GM18511 (cell line): ENCODE results near the gene ZSCAN1.

Experiments used
- ATAC-seq: cut with Tn5 transposase; IDR thresholded peaks from one replicate; pipeline ENCODE4 v1.9.1; 2021; ENCODE audit warnings: mild to moderate bottlenecking, moderate library complexity; ENCODE audit not compliant: unreplicated experiment

Gene ZSCAN1

DNA sequence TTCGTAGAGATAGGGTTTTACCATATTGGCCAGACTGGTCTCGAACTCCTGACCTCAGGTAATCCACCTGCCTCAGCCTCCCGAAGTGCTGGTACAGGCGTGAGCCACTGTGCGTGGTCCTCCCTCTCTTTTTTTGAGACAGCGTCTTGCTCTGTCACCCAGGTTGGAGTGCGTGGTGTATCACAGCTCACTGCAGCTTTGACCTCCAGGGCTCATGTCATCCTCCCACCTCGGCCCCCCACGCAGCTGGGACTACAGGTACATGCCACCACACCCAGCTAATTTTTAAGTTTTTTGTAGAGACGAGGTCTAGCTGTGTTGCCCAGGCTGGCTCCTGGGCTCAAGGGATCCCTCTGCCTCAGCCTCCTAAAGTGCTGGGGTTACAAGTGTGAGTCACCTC lies 46.0 kb downstream of the ZSCAN1 start:
- ATAC-seq: no peak

DNA sequence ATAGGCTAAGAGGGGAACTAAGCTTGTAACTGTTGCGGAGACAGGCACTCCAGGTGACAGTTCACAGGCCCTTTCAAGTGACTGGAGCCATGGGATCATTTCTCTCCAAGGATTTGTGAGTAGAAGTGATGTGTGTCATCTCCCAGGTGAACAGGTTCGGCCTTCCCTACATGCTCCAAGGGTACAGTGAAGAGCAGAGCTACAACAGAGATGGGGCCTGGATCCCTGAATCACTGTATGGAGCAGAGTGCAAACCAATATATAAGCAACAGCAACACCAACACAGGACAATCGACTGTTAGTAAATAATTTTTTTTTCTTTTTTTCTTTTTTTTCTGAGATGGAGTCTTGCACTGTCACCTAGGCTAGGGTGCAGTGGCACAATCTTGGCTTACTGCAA lies 49.2 kb downstream of the ZSCAN1 start:
- ATAC-seq: no peak

DNA sequence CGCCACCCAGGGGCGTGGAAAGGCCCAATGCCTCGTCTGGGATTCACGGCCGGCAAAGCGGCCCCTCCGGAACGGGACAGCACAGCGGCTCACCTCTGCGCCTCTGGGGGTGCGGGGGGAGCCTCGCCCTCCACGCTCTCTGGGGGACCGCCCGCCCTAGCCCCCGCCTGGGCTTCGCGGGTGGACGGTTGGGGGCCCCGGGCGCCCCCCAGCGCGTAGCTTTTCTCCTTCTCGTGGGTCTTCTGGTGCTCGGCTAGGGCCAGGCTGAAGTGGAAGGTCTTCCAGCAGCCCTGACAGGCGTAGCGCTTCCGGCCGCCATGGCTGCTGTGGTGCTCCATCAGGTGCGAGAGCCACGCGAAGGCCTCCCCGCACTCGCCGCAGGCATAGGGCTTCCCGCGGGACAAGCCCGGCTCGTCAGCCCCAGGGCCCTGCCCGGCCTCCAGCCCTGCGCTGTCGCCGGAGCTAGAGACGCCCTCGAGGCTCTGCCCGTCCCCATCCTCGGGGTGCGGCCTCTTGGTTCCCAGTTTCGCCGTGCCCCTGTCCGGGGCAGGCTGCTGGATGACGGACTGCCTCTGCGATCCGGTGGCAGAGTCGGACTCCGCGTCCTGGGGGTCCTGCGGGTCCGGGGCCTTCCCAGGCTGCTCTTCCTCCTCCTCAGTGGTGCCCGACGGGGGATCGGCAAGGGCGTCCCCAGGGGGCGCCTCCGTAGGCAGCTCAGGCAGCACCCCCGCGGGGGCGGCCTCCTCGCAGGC lies 50.9 kb downstream of the ZSCAN1 start:
- no peak for ATAC-seq

DNA sequence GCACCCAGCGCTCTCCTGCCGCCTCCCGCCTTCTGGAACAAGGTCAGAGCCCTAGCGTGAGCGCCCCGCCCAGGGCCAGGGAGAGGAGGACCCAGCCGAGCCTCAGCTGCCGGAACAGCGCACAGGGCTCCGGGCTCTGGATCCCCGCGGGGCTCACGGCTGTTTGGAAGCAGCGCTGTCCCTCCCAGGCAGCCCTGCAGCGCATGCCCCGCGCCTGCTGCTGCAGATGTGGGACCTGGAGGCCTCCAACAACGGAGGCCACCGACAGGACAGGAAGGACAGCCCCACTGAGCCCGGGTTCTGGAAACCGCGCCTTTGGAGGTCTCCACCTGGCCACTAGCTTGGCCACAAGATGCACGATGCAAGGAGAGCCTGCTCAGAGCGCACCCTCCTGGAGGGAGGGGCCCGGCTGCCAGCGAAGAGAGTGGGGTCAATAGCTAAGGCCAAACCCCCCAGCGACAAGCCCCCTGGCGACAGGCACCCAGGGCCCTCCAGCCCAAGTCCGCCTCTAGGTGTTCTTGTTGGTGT lies 51.6 kb downstream of the ZSCAN1 start:
- ATAC-seq: no peak

DNA sequence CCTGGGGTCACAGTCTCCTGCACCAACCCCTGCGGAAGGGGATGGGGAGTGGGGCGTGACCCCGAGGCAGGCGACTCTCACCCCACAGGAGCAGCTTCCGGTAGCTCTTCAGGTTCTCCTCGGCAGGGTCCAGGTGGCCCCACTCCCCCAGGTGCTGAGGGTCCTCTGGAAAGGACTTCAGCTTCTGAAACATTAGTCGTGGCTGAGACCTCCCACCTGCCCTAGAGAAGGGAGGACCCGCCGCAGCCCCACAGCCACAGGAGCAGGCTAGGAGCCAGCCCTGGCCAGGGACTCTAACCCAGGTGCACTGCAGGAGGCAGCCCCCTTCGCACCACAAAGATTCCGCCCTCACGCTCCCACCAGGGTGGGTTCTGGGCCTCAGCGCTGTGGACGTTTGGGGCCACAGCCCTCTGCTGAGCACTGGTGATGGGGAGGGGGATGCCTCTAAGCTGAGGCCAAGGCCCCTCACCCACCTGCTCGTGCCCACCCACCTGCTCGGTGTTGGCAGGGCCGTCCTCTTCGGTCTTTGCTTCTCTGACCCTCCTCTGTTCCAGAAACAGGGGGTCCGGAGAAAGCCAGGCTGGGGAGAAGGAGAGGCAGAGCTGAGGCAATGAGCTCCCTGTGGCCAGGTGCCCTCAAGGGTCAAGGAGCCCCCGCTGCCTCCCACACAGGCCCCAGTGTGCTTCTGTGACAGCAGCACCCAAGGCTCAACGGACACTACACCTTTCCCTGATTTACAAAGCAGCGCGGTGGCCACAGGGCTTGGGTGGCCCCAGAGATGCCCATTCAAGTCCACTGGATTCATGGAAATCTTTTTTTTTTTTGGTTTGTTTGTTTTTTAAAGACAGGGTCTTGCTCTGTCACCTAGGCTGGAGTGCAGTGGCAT lies 53.2 kb downstream of the ZSCAN1 start:
- no peak for ATAC-seq

DNA sequence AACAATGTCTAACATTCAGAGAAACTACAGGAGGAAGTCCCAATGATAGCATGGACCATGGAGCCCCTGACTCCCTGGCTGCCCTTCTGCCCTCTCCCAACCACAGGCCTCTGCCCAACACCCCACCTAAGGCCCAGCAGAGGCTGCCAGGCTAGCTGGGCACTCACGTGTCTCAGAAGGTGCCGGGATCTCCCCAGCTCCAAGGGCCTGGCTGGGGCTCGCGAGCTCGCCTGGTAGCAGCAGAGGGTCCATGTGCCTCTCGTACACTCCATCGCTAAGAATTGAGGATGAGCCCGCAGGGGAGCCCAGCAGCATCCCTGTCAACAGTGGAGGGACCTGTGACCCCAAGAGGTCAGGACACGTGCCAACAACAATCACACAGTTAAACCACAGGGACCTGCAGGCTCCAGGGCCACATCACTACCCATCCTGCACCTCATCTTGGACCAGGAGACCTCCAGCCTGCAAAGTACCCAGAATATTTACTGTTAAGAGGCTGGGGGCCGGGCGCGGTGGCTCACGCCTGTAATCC lies 54.8 kb downstream of the ZSCAN1 start:
- ATAC-seq: no peak

DNA sequence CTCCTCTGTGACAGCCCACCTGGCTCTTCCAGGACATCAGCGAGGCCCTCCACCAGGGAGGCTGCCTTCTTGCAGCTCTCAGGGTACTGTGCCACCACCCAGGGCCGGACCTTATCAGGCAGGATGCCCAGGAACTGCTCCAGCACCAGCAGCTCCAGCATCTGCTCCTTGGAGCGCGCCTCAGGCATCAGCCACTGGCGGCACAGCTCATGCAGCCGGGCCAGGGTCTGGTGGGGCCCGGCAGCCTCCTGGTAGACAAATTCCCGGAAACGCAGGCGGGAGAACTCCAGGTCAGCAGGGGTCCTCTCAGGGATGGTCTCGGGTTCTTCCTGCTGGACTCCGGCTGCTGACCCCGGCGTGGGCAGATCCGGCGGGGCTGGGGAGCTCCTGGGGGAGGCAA lies 56.0 kb downstream of the ZSCAN1 start:
- no peak for ATAC-seq

DNA sequence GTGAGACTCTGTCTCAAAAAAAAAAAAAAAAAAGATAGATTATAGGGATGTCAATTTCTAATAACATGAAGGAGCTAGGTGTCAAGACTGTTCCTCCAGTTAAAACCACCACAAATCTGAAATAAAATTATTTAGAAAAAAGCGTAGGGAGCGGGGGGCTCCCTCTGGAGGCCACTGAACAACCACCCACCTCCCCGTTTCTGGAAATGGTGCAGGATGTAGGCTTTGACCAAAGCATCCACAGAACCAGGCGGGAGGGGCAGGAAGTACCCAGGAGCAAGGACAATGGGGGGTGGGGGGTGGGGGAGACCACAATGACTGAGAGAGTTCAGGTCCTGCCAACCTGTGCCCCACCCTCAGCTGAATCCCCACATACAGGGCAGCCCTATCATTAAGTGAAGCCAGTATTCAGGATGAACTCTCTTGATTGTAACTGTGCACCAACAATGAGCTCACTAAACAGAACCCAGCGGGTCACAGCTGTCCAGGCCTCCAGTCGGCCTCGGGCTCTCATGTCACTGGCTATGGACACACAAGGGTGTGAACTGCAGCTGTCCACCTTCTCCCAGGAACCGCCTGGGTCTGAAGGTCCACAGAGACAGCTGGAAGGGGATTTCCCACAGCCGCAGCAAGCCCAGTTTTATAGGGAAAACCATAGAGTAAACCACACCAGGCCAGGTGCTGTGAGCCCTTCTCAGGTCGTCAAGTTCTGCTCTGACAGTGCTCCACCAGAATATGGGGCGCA lies 57.6 kb downstream of the ZSCAN1 start:
- no peak for ATAC-seq

DNA sequence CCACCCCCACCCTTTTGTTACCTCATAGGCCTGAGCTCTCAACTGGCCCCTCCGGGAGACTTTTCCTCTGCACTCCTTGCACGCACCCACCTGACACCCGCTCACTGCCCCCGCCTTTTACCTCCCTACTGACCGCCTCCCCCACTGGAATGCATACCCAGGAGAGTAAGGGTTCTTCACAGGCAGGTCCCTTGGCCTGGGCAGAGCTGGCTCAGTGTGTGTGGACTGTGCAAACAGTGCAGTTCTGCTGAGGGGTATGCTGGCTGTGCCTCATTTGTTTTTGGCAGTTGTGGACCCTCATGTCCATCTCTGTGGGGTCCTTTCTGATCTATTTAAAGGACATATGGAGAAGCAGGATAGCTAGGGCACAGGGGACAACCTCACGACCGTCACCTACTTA lies 59.2 kb downstream of the ZSCAN1 start:
- ATAC-seq: no peak

DNA sequence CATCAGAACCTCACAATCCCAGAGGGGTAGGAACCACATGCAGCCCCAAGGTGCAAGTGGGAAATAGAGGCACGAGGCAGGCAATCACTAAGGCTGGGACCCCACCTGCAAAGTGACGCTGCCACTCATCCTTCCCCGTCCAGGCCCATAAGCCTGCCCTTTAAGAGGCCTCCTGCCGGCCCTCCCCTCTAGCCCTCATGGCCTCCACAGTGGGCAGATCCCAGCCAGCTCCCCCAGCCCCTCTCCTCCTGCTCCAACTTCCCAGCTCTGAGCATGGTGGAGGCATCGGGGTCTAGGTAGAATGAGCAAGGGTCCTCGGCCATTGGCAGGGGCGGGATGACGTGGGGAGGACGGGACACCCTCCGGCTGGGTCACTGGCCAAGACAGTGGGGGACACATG lies 61.5 kb downstream of the ZSCAN1 start:
- ATAC-seq: no peak

DNA sequence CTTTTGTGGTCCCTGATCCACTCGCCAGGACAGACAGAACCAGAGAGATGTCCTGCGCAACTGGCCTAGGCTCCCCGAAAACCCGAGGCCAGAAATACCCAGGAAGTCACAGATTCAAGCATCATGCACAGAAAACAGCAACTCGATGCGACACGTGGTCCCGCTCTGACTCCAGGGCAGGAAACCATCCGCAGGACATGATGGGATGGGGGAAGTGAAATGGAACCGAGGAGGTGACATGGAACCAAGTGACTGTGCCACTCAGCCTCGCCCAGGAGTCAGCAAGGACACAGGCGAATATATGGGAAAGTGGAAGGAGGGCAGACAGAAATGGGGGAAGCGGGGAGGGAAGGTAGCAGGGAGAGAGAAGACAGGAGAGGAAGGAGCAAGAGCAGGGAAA lies 63.1 kb downstream of the ZSCAN1 start:
- no peak for ATAC-seq

DNA sequence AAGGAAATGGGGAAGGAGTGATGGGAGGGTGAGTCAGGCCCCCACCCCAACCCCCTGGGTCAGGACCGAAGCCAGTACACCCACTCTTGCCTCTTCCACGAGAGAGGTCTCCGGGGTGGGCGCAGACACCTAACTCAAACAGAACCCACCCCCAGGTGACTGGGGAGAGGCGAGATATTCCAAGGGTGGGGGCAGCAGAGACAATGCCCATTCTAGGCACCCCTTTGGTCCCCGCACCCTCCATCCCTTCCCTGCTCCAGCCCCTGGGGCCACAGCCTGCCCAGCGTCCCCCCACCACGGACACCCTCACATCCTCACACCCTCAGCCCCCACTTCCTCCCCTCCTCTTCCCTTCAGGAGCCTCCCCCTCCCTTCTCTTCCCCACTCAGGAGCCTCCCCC lies 63.5 kb downstream of the ZSCAN1 start:
- no peak for ATAC-seq

DNA sequence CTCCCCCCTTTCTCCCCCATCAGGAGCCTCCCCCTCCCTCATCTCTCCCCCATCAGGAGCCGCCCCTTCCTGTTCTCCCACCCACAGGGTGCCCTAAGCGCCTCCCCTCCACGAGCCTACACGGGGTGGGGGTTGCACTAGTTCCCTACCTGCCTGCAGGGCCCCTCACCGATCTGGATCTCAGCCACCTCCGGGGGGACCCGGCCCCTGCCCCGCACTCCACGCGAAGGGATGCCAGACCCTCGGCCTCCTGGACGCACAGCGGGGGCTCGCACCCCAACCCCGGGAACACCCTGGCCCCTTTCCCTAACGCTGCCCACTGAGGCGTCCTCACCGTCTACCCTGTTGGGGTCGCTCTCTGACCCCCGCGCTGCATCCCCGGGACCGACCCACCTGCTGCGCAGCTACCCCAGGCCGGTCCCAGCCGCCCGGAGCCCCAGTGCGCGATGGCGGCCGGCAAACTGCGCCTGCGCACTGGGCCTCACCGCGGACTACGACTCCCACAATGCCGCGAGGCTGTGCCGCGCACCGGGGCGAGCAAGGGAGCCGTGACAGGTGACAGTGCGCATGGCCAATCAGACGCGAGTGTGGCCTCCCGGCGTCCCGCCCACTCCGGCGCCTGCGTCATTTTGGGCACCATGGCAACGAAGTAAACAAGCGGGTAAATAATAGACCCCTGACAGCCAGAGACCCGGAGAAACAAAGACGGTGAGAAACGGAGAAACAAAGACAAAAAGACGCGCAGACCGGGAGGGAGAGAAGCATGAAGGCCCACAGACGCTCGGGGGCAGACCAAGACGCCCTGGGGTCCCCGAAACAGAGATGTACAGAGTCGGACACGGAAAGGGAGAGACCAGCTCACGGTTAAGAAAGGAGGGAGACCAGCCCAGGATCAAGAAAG lies 64.2 kb downstream of the ZSCAN1 start, which contains the start of gene ZSCAN18:
TSS of gene ZSCAN18 (minus strand) at position 451 of the 901 bp plus-strand sequence. CDS start 7,964 bp downstream, outside the sequence.
- ATAC-seq: peak; percentile 68

DNA sequence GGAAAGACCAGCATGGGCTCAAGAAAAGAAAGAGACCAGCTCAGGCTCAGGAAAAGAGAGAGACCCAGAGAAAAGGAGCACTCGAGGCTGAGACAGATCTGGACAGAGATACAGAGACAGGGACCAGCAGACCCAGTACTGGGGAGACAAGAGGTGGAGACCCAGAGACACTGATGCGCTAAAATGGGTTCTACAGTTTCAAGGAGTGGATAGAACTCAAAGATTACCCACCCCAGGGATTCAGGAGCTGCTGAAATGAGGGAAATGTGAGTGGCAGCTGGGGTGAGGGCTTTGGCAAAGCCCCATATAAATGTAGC lies 64.8 kb downstream of the ZSCAN1 start:
- ATAC-seq: no peak
